ENCODE results near the gene PLEKHS1.
A peak's percentile ranks its signal among the peaks of the same experiment; 100 is the strongest.

PLEKHS1 gene

DNA sequence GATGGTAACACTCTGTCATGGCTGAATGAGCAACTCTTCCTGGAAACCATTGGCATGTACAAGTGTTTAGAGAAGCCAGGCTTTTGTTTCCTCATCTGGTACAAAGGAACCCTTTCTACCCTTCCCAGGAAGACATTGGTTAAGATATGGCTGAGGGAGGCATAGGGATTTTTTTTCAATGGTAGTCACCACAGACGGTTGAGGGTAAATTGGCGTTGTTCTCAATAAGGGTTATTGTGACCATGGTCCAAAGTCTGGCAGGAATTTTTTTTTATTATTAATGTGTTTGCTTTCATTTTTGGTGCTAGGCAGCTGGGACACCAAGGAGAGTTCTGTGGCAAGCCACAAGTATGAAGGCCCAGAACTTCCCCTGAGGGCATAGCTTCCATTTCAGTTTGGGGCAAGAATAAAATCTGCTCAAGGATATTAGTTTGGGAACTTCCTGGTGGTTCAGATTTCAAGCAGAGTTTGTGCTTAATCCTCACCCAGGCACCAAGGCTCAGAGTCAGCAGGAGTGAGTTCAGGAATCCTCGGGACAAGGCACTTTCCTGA lies at the start of gene PLEKHS1:
PLEKHS1 (plus strand) TSS at position 502 of the 552 bp plus-strand sequence. CDS start 3,596 bp downstream, outside the sequence.
- no peak for DNase-seq (ENCODE audit: low read depth)
- no peak within 1 kb of the TSS for H3K4me3 ChIP-seq (ENCODE audit: low read depth, low read length)
- no peak for TF ChIP-seq CTCF (IDR thresholded peaks at IDR 0.05; ENCODE audit: control insufficient read depth, extremely low read depth, insufficient read depth)

DNA sequence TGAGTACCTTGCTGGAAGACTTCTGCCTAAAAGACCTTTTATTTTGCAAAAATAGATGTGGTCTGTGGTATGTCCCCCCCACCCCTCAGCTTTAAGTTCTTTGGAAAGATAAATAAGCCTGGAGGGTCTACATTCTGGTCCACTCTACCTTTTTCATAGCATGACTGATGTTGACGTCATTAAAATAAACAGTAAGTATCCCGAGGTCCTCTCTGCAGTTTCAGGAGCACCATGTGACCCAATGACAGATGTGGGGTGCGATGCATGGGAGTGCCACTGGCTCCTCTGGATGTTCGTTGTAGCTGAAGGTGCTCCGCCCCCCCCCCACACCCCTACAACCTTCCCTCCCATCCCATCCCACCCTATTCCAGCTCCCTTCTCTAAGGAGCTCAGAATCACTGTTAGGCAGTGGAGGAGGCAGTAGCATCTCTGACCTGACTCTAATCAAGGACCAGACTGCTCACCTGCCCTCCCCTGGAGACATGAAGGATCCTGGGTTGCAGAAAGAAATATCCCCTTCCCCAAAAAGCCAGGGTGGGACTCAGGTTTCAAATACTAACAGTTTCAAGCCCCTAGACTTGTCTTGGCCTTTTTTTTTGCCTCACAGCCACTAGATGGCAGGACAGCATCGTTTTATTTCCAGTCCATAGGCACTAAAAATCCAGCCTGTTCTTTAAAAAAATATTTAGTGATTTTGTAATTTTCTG lies 46.7 kb upstream of the PLEKHS1 start:
- H3K4me3 ChIP-seq (ENCODE audit: low read depth, low read length): no peak overlapping the region
- no peak for DNase-seq (ENCODE audit: low read depth)
- peak; percentile 67 for TF ChIP-seq CTCF (IDR thresholded peaks at IDR 0.05; ENCODE audit: control insufficient read depth, extremely low read depth, insufficient read depth)

GRCh38 chr10:113705344-113705652 lies 46.2 kb upstream of the PLEKHS1 start:
- TF ChIP-seq CTCF (IDR thresholded peaks at IDR 0.05; ENCODE audit: control insufficient read depth, extremely low read depth, insufficient read depth): no peak
- H3K4me3 ChIP-seq (ENCODE audit: low read depth, low read length): no peak overlapping the region

DNA sequence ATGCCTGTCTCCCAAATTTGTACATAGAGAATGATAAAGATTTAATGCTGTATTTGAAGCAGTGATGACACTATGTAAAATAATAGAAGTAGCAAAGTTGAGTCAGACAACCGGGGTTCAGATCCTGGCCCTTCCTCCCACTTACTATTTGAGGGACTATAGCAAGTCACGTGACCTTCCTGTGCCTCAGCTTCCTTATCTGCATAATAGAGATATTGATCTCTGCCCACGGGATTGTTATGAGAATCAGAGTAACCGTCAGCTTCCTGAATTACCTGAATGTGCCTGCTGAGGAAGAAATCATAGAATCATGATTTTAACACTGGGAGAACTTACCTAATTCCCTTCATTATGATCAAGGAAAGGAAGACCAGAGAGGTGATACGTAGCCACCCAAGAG lies 44.9 kb upstream of the PLEKHS1 start:
- no peak for DNase-seq (ENCODE audit: low read depth)
- H3K4me3 ChIP-seq (ENCODE audit: low read depth, low read length): no peak overlapping the region
- TF ChIP-seq CTCF (IDR thresholded peaks at IDR 0.05; ENCODE audit: control insufficient read depth, extremely low read depth, insufficient read depth): no peak

More at GRCh38 chr10:113705344-113705652, 46.2 kb upstream of the PLEKHS1 start:
- no peak for DNase-seq (ENCODE audit: low read depth)

DNA sequence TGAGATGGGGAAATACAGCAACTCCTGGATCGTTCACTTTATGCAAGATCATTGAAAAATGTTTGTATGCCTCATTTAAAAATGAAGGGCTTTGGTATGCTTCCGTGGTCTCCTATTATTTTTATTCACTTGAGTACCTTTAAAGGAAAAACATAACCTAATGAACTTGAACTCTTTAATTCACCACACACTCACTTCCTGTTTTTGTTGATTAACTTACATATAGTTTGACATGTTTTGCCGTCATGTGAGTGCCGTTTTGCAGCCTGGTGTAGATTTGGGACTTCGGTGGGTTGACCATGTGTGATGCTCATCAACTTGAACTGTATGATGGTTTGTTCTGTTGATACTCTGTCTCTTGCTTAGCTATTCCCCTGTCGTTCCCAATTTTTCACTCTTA lies 42.8 kb upstream of the PLEKHS1 start:
- TF ChIP-seq CTCF (IDR thresholded peaks at IDR 0.05; ENCODE audit: control insufficient read depth, extremely low read depth, insufficient read depth): no peak
- DNase-seq (ENCODE audit: low read depth): no peak
- no peak overlapping the region for H3K4me3 ChIP-seq (ENCODE audit: low read depth, low read length)

DNA sequence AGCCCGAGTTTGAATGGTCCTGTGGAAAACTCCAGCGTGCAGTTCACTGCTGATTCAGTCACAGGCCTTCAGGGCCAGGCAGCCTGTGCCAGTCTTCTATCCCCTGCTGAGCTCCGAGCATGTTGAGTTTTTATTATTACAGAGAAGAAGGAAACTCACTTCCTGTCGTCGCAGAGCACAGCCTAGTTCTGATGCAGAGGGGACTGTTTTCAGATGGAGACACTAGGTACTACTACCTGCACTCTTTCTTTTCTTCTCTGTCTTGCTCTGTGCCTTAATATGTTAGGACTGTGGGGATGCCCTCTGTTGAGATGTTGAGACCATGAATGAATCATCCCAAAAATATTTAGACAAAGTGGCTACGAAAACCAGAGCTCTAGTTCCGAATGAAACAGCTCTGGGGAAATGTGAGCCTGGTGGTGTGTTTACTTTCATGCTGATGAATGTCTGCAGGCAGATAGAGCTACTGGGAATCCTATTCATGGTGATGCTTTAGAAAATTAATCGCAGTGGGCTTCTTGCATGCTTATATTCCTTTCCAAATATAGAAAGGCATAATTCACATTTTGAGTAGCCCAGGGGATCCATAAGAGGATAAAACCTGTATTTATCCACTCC lies 42.2 kb upstream of the PLEKHS1 start:
- DNase-seq (ENCODE audit: low read depth): no peak
- no peak for TF ChIP-seq CTCF (IDR thresholded peaks at IDR 0.05; ENCODE audit: control insufficient read depth, extremely low read depth, insufficient read depth)
- H3K4me3 ChIP-seq (ENCODE audit: low read depth, low read length): no peak overlapping the region
